ENCODE measurements around the gene TIMELESS.
A peak's percentile ranks its signal among the peaks of the same experiment; 100 is the strongest.
"Not testable (repeated sequence)": the region's sequence is repeated elsewhere in the genome, so short reads cannot be mapped to it uniquely, and the experiment has no call there.

DNA sequence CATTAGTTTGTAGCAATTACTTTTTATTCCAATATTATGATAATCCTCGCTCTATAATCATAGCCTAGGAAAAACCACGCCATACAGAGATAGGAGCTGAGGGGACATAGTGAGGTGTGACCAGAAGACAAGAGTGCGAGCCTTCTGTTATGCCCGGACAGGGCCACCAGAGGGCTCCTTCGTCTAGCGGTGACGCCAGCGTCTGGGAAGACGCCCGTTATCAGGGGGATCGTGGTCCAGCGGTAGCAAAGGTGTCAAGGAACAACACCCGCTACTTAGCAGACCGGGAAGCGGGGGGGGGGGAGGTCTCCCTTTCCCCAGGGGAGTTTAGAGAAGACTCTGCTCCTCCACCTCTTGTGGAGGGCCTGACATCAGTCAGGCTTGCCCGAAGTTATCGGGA lies 47.5 kb upstream of the TIMELESS start:
- TF ChIP-seq, protein P1, sequence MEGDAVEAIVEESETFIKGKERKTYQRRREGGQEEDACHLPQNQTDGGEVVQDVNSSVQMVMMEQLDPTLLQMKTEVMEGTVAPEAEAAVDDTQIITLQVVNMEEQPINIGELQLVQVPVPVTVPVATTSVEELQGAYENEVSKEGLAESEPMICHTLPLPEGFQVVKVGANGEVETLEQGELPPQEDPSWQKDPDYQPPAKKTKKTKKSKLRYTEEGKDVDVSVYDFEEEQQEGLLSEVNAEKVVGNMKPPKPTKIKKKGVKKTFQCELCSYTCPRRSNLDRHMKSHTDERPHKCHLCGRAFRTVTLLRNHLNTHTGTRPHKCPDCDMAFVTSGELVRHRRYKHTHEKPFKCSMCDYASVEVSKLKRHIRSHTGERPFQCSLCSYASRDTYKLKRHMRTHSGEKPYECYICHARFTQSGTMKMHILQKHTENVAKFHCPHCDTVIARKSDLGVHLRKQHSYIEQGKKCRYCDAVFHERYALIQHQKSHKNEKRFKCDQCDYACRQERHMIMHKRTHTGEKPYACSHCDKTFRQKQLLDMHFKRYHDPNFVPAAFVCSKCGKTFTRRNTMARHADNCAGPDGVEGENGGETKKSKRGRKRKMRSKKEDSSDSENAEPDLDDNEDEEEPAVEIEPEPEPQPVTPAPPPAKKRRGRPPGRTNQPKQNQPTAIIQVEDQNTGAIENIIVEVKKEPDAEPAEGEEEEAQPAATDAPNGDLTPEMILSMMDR (IDR thresholded peaks at IDR 0.05; ENCODE audit: low read length): peak; percentile 21; the same call in 1 of the 2 replicates
- not testable (repeated sequence) for TF ChIP-seq EZH2 (optimal IDR thresholded peaks at IDR 0.05; ENCODE audit: low read depth, low read length)
